ENCODE data around the gene COL5A1. TPM values are rescaled to one million over a fixed set of nuclear protein-coding genes. Genes with fewer than 3 reads are reported as not detected.
A peak's percentile ranks its signal among the peaks of the same experiment; 100 is the strongest.

Gene COL5A1
- total RNA-seq: 10 to 100 TPM in 2 of 4 donors, 1 to 10 TPM in 2; 7.1 to 69.3 (median 16.1) TPM

GRCh38 chr9:134641173-134641989 is at the start of gene COL5A1:
Gene COL5A1, plus strand, starts transcription at chr9:134641803. Its CDS starts 385 bp downstream, at chr9:134642188.
- no peaks in the 10 kb centered on the region for H3K9me3 ChIP-seq
- H3K4me1 ChIP-seq: peaks cover 6 to 29% (median 13%) of the 10 kb centered on the region in 4 donors
- peak within 1 kb of the TSS; percentile 91 to 96 (median 93) for H3K27ac ChIP-seq
- peak within 1 kb of the TSS; percentile 46 to 59 (median 56) for H3K4me3 ChIP-seq
- WGBS, 2 donors (ENCODE audit: low coverage in 1 of 2): 4% methylated on average over 52 of the region's 72 CpGs; no CpG with 5 or more reads in 1 of the 2 donors
- in situ Hi-C loops (cut with MboI; ENCODE audit: low pct_ligation_motif_present in 1 of 4, low pct_unique_long_range_greater_than_20kb in 1 of 4, low sequenced_read_pairs in 3 of 4) (no loop called here), intact Hi-C loops (cut with DNase I; ENCODE audit: low total_unique reads) (loop anchor here (10.0 kb wide), 1 partner anchor 307 kb away; no protein-coding TSS in a partner anchor)
- peak; percentile 80 for DNase-seq
- no peaks in the 10 kb centered on the region for H3K36me3 ChIP-seq
- peak; percentile 15 to 38 (median 19) for TF ChIP-seq CTCF (IDR thresholded peaks at IDR 0.05)
- TF ChIP-seq EP300 (IDR thresholded peaks at IDR 0.05; ENCODE audit: low read depth): no peak
- peak; percentile 81 for TF ChIP-seq POLR2A (IDR thresholded peaks at IDR 0.05)
- TF ChIP-seq POLR2AphosphoS5 (IDR thresholded peaks at IDR 0.05): peak; percentile 88 to 94 (median 88)
- peaks cover 32% of the 10 kb centered on the region for H3K27me3 ChIP-seq

GRCh38 chr9:134592018-134592818 is 49.4 kb upstream of the COL5A1 start:
- H3K9me3 ChIP-seq: no peaks in the 10 kb centered on the region
- H3K4me3 ChIP-seq: no peak overlapping the region
- TF ChIP-seq CTCF (IDR thresholded peaks at IDR 0.05): no peak
- no peak for TF ChIP-seq POLR2AphosphoS5 (IDR thresholded peaks at IDR 0.05)
- no peak for TF ChIP-seq EP300 (IDR thresholded peaks at IDR 0.05; ENCODE audit: low read depth)
- TF ChIP-seq POLR2A (IDR thresholded peaks at IDR 0.05): no peak
- H3K27ac ChIP-seq: peak overlapping the region; percentile 37 to 64 (median 50)
- DNase-seq: no peak
- intact Hi-C loops (cut with DNase I; ENCODE audit: low total_unique reads): no loop called here
- in situ Hi-C loops (cut with MboI; ENCODE audit: low pct_ligation_motif_present in 1 of 4, low pct_unique_long_range_greater_than_20kb in 1 of 4, low sequenced_read_pairs in 3 of 4): no loop called here
- no peaks in the 10 kb centered on the region for H3K27me3 ChIP-seq
- 42 to 75% methylated on average over 6 to 32 of the region's 34 CpGs for WGBS, 2 donors (ENCODE audit: low coverage in 1 of 2)
- no peaks in the 10 kb centered on the region for H3K4me1 ChIP-seq
- no peaks in the 10 kb centered on the region for H3K36me3 ChIP-seq

GRCh38 chr9:134592819-134593200 is 48.8 kb upstream of the COL5A1 start:
- intact Hi-C loops (cut with DNase I; ENCODE audit: low total_unique reads): no loop called here
- in situ Hi-C loops (cut with MboI; ENCODE audit: low pct_ligation_motif_present in 1 of 4, low pct_unique_long_range_greater_than_20kb in 1 of 4, low sequenced_read_pairs in 3 of 4): no loop called here
- Histone ChIP-seq H3K27ac (peak overlapping the region in 1 of 4 donors; percentile 64), H3K27me3 (no peaks in the 10 kb centered on the region), H3K9me3 (no peaks in the 10 kb centered on the region), H3K4me1 (no peaks in the 10 kb centered on the region), H3K4me3 (no peak overlapping the region), H3K36me3 (no peaks in the 10 kb centered on the region)
- 77% methylated on average over 8 of the region's 9 CpGs; no CpG with 5 or more reads in 1 of the 2 donors for WGBS, 2 donors (ENCODE audit: low coverage in 1 of 2)
- DNase-seq: no peak
- TF ChIP-seq EP300 (IDR thresholded peaks at IDR 0.05; ENCODE audit: low read depth) (no peak), POLR2AphosphoS5 (IDR thresholded peaks at IDR 0.05) (no peak), CTCF (IDR thresholded peaks at IDR 0.05) (no peak), POLR2A (IDR thresholded peaks at IDR 0.05) (no peak)
